Measurements from ENCODE around the gene MSH4. TPM values are rescaled to one million over a fixed set of nuclear protein-coding genes. Genes with fewer than 3 reads are reported as not detected.
"Not testable (repeated sequence)": the region's sequence is repeated elsewhere in the genome, so short reads cannot be mapped to it uniquely, and the experiment has no call there.

Gene MSH4
- total RNA-seq, 4 donors from 2014 or later: 0.19 to 0.37 (median 0.24) TPM; not detected in 1

- DNase-seq (ENCODE audit: low spot score) (no peak), ATAC-seq (ENCODE audit: low FRiP score) (no peak)
- no peak for TF ChIP-seq CTCF (IDR thresholded peaks at IDR 0.05)
Measured at GRCh38 chr1:75771978-75772377, 24.7 kb upstream of the MSH4 start.

DNA sequence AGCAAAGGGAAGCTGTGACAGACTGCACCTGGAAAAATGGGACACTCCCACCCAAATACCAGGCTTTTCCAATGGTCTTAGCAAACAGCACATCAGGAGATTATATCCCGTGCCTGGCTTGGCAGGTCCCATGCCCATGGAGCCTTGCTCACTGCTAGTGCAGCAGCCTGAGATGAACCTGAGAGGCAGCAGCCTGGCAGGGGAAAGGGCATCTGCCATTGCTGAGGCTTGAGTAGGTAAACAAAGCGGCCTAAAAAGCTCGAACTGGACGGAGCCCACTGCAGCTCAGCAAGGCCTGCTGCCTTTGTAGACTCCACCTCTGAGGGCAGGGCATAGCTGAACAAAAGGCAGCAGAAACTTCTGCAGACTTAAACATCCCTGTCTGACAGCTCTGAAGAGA, 18.9 kb upstream of the MSH4 start:
- DNase-seq (ENCODE audit: low spot score); ATAC-seq (ENCODE audit: low FRiP score): not testable (repeated sequence)

DNA sequence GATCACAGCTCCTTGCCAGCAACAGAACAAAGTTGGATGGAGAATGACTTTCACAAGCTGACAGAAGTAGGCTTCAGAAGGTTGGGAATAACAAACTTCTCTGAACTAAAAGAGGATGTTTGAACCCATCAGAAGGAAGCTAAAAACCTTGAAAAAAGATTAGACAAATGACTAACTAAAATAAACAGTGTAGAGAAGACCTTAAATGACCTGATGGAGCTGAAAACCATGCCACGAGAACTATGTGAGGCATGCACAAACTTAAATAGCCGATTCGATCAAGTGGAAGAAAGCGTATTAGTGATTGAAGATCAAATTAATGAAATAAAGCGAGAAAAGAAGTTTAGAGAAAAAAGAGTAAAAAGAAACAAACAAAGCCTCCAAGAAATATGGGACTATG, 18.0 kb upstream of the MSH4 start:
- DNase-seq (ENCODE audit: low spot score): not testable (repeated sequence)

DNA sequence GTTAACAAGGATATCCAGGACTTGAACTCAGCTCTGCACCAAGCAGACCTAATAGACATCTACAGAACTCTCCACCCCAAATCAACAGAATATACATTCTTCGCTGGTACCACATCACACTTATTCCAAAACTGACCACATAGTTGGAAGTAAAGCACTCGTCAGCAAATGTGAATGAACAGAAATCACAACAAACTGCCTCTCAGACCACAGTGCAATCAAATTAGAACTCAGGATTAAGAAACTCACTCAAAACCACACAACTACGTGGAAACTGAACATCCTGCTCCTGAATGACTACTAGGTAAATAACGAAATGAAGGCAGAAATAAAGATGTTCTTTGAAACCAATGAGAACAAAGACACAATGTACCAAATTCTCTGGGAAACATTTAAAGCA, 16.5 kb upstream of the MSH4 start:
- not testable (repeated sequence) for DNase-seq (ENCODE audit: low spot score); ATAC-seq (ENCODE audit: low FRiP score)

More for the DNA sequence above, 18.0 kb upstream of the MSH4 start:
- not testable (repeated sequence) for ATAC-seq (ENCODE audit: low FRiP score)

- ATAC-seq (ENCODE audit: low FRiP score); DNase-seq (ENCODE audit: low spot score): not testable (repeated sequence)
Measured at GRCh38 chr1:75783920-75784319, 12.8 kb upstream of the MSH4 start.

- no peak for DNase-seq (ENCODE audit: low spot score)
- ATAC-seq (ENCODE audit: low FRiP score): peak; percentile 67
- no peak for TF ChIP-seq CTCF (IDR thresholded peaks at IDR 0.05)
Measured at GRCh38 chr1:75785320-75785982, 11.2 kb upstream of the MSH4 start.

DNA sequence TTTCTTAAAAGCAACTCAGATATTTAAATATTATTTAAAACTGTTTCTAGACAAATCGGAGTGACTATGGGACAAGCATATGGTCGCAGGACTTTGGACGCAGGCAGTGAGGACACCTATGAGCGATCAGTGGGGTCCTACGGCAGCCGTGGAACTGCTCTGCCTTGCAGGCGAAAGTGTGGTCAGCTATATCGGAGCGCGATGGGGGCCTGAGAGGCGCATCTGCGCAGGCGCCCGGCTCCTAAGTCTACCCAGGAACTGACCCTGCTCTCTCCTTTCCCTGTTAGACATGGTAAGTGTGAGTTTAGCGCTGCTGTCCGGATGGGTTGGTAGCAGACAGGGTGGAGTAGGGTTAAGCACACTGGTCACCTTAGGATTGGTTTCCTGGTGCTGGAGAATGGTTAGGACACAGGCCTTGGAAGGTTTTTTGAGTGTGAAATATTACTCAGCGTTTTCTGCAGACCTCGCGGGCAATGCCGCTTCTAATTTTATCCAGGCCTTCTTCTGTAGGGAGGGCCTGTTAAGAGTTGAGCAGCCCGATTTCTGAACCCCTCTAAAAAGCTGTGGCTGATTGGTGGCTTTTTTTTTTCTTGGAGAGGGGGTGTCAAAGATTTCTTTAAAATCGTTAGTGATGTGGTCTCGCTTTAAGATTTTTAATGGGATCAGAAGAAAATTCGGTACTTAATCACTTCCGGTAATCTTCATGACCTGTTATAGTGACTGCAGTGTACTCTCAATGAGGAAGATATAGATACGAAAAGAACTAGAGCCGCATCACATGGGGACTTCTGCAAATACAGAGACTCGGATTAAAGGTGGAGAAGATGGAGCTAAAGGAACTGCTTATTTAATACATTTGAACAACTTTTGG, 10.5 kb upstream of the MSH4 start, which contains the start of gene RABGGTB:
Gene RABGGTB (plus strand): TSS at position 274 of the 871 bp plus-strand sequence. CDS start 16 bp downstream, at position 290.
- TF ChIP-seq CTCF (IDR thresholded peaks at IDR 0.05): no peak
- ATAC-seq (ENCODE audit: low FRiP score) (peak; percentile 100), DNase-seq (ENCODE audit: low spot score) (peak; percentile 74)

DNA sequence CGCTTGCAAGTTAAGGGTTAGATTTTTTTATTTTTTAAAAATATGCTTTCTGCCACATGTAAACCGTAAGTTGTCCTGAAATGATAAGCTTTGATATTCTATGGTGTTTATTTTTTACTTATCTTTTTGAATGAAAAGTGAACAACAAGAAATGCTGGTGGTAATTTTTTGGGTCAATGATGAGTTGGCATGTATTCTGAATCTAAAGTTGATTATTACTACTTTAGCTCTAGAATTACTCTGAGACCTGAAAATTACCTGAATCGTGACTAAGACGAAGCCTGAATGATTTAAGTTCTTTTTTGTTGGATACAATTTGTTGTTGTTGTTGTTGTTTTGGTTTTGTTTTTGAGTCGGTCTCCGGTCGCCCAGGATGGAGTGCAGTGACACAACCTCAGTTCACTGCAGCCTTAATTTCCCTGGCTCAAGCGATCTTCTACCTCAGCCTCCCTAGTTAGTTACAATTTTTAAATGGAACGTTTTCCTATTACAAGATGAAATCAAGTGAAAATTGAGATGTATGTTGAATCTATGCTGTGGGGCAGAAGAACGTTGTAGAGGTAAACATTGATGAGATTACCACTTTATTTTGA, 9.7 kb upstream of the MSH4 start:
- no peak for ATAC-seq (ENCODE audit: low FRiP score)
- TF ChIP-seq CTCF (IDR thresholded peaks at IDR 0.05): no peak
- DNase-seq (ENCODE audit: low spot score): no peak

DNA sequence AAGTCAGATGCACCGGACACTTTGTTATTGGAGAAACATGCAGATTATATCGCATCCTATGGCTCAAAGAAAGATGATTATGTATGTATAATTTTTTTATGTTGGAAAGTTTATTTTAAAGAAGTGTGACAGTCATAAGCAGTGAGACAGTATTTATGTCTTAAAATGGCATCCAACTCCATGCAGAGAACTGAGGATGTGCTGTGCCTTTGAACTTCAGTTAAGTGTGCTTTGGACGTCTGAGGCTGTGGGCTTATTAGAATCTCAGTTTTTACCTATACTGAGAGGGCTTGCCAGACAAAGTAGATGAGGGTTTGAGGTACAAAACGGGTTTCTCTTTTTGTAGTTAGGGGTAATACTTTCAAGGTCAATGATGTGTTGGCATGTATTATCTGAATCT, 9.2 kb upstream of the MSH4 start:
- DNase-seq (ENCODE audit: low spot score): no peak
- ATAC-seq (ENCODE audit: low FRiP score): no peak
- no peak for TF ChIP-seq CTCF (IDR thresholded peaks at IDR 0.05)
